PFSK-1 (cell line): ENCODE measurements around the gene SYCE3.

ENCODE experiments used
- POLR2AphosphoS5 ChIP-seq: IDR thresholded peaks from 2 replicates; pipeline ENCODE4 v1.6.1; 2012; ENCODE audit warnings: low read depth, mild to moderate bottlenecking, control low read depth, low read length, moderate library complexity
- SIN3A ChIP-seq: IDR thresholded peaks from 2 replicates; pipeline ENCODE4 v1.6.1; 2012; ENCODE audit warnings: mild to moderate bottlenecking, low read length, moderate library complexity, borderline replicate concordance; ENCODE audit not compliant: insufficient read depth
- TAF1 ChIP-seq: IDR thresholded peaks from 2 replicates; pipeline ENCODE4 v1.6.1; 2012; ENCODE audit warnings: low read length, control low read depth, borderline replicate concordance; ENCODE audit not compliant: insufficient read depth

- TF ChIP-seq POLR2AphosphoS5 (no peak), TAF1 (no peak), SIN3A (no peak)
These were observed 19.3 kb upstream of the SYCE3 start for GRCh38 chr22:50581950-50582492.
